ENCODE data around the gene SCN2B.
"Not testable (repeated sequence)": the region's sequence is repeated elsewhere in the genome, so short reads cannot be mapped to it uniquely, and the experiment has no call there.

SCN2B gene

DNA sequence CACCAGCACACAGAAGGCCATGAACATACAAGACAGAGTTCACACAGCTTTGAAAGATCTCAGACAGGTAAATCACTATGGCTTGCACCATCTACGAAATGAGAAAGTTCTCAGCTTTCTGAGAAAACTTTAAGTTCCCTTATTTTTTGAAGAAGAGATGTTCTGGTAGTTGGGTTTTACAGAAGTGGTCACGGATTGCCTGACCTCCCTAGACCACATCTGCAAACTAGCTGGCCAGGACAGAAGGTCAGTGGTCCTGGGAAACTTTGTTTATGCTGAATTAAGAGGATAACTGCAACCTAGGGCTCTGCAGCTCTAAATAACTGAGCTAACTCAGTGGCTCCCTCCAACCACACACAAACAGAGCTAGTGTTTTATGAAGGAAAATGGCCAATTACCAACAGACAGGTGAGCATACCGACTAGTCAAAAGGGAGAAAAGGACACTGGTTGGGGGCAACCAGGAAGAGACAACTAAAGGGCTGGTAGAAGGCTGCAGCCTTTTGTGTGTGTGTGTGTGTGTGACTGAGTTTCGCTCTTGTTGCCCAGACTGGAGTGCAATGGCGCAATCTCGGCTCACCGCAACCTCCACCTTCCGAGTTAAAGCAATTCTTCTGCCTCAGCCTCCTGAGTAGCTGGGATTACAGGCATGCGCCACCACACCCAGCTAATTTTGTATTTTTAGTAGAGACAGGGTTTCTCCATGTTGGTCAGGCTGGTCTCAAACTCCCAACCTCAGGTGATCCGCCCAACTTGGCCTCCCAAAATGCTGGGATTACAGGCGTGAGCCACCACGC, 8.5 kb upstream of the SCN2B start:
- no peak for TF ChIP-seq SUZ12 (IDR thresholded peaks at IDR 0.05; ENCODE audit: extremely low read depth, insufficient read depth, insufficient read length)
- no peak for TF ChIP-seq YY1 (IDR thresholded peaks at IDR 0.05; ENCODE audit: insufficient read depth, insufficient read length)
- TF ChIP-seq ZNF274 (IDR thresholded peaks at IDR 0.05; ENCODE audit: low read depth, low read length), result no peak
- H3K36me3 ChIP-seq (ENCODE audit: insufficient read depth, insufficient read length, low read length), result no peaks in the 10 kb centered on the region
- H3K9ac ChIP-seq (ENCODE audit: insufficient read length, low read depth), result no peak overlapping the region
- no peak for DNase-seq (ENCODE audit: low read depth, low spot score)
- no peak overlapping the region for H3K4me3 ChIP-seq (ENCODE audit: insufficient read length, low read depth)
- H3K27me3 ChIP-seq (ENCODE audit: insufficient read depth, insufficient read length), result no peaks in the 10 kb centered on the region
- H3K9me3 ChIP-seq (ENCODE audit: insufficient read depth, low read length), result no peaks in the 10 kb centered on the region
- H3K4me1 ChIP-seq (ENCODE audit: insufficient read depth, insufficient read length), result peaks cover 3% of the 10 kb centered on the region

DNA sequence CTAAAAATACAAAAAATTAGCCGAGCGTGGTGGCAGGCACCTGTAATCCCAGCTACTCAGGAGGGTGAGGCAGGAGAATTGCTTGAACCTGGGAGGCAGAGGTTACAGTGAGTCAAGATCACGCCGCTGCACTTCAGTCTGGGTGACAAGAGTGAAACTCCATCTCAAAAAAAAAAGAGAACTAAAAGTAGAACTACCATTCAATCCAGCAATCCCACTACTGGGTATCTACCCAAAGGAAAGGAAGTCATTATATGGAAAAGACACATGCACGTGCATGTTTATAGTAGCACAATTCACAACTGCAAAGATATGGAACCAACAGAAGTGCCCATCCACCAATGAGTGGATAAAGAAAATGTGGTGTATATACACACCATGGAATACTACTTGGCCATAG, 7.3 kb upstream of the SCN2B start:
- H3K9me3 ChIP-seq (ENCODE audit: insufficient read depth, low read length); H3K9ac ChIP-seq (ENCODE audit: insufficient read length, low read depth); DNase-seq (ENCODE audit: low read depth, low spot score); H3K4me3 ChIP-seq (ENCODE audit: insufficient read length, low read depth); H3K27me3 ChIP-seq (ENCODE audit: insufficient read depth, insufficient read length); H3K36me3 ChIP-seq (ENCODE audit: insufficient read depth, insufficient read length, low read length); H3K4me1 ChIP-seq (ENCODE audit: insufficient read depth, insufficient read length): not testable (repeated sequence)

DNA sequence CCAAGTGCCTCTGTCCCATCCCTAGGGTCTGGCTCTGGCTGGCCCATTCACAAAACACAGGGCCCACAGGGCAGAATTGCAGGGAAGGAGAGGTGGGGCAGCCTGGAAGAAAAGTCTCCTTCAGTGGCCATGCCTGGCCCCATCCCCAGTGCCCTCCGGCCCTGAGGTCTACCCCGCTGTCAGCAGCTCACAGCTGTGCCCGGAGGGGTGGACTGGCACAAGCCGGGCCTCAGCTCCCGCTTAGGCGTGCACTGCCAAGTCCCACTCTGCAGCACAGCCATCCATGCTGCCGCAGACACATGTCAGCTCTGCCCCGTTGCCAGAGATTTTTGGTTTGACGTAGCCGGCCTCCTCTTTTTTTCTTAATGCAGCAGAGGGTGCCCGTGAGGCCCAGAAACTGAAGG, 3.9 kb upstream of the SCN2B start:
- no peak for TF ChIP-seq SUZ12 (IDR thresholded peaks at IDR 0.05; ENCODE audit: extremely low read depth, insufficient read depth, insufficient read length)
- TF ChIP-seq YY1 (IDR thresholded peaks at IDR 0.05; ENCODE audit: insufficient read depth, insufficient read length), result no peak
- no peak for TF ChIP-seq ZNF274 (IDR thresholded peaks at IDR 0.05; ENCODE audit: low read depth, low read length)
- H3K4me1 ChIP-seq (ENCODE audit: insufficient read depth, insufficient read length), result peaks cover 7% of the 10 kb centered on the region
- H3K36me3 ChIP-seq (ENCODE audit: insufficient read depth, insufficient read length, low read length), result no peaks in the 10 kb centered on the region
- peak overlapping the region; percentile 24 for H3K4me3 ChIP-seq (ENCODE audit: insufficient read length, low read depth)
- H3K9me3 ChIP-seq (ENCODE audit: insufficient read depth, low read length), result no peaks in the 10 kb centered on the region
- H3K9ac ChIP-seq (ENCODE audit: insufficient read length, low read depth), result peak overlapping the region; percentile 16
- DNase-seq (ENCODE audit: low read depth, low spot score), result peak; percentile 58
- no peaks in the 10 kb centered on the region for H3K27me3 ChIP-seq (ENCODE audit: insufficient read depth, insufficient read length)

DNA sequence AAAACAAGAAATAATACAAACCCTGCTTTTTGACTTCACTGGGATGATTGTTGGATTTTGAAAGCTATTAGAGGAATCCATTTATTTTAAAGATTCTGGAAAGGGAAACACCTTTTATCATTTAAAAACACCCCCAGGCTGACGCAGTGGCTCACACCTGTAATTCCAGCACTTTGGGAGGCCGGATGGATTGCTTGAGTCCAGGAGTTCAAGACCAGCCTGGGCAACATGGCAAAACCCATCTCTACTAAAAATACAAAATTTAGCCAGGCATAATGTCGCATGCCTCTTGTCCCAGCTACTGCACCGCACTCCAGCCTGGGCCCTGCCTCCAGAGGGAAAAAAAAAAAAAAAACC, 317 bp upstream of the SCN2B start:
- H3K27me3 ChIP-seq (ENCODE audit: insufficient read depth, insufficient read length), result peaks cover 10% of the 10 kb centered on the region
- no peak overlapping the region for H3K4me3 ChIP-seq (ENCODE audit: insufficient read length, low read depth)
- DNase-seq (ENCODE audit: low read depth, low spot score), result no peak
- H3K4me1 ChIP-seq (ENCODE audit: insufficient read depth, insufficient read length), result peaks cover 9% of the 10 kb centered on the region
- TF ChIP-seq YY1 (IDR thresholded peaks at IDR 0.05; ENCODE audit: insufficient read depth, insufficient read length) (no peak), ZNF274 (IDR thresholded peaks at IDR 0.05; ENCODE audit: low read depth, low read length) (no peak), SUZ12 (IDR thresholded peaks at IDR 0.05; ENCODE audit: extremely low read depth, insufficient read depth, insufficient read length) (no peak)
- no peaks in the 10 kb centered on the region for H3K36me3 ChIP-seq (ENCODE audit: insufficient read depth, insufficient read length, low read length)
- no peak overlapping the region for H3K9ac ChIP-seq (ENCODE audit: insufficient read length, low read depth)
- no peaks in the 10 kb centered on the region for H3K9me3 ChIP-seq (ENCODE audit: insufficient read depth, low read length)

DNA sequence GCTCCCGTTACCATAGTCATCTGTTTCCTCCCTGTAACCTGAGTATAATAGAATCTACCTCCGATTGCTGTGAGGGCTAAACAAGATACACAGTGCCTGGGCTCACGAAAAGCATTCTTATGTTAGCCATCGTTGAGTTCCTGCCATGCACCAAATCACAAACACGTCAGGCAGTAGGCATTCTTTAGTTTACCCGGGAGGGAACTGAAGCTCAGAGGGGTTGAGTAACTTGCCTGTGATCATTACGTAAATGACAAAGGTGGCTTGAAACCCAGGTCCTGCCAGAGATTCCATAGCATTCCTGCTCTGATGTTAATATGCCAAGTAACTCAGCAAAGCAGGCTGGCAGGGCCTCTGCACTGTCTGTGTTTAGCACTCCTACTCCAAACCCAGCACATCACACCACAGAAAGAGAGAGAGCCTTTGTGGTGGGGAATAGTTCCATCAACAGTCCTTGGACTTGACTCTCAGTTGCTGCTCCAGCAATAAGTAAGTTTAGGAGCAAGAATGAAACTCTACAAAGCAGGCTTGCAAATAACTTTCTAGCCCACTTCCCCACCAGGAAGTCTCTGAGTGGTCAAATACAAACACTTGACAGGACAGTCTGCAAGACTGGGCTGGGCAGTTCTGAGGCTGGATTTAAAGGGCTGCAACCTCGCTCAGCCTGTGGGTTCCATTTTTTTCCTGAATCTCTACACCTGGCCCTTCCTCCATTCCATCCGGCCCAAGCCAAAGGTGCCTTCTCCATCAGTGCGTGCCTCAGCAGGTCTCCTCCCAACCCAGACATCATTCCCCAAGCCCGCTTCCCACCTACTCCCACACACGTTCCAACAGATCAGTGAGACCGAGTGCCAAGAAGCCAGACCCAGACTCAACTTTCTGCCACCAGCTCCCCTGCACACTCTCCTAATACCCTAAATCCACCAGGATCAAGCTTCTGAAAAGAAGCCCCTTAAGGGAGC, 1.1 kb downstream of the SCN2B start:
- H3K4me1 ChIP-seq (ENCODE audit: insufficient read depth, insufficient read length), result peaks cover 10% of the 10 kb centered on the region
- DNase-seq (ENCODE audit: low read depth, low spot score), result no peak
- peak overlapping the region; percentile 65 for H3K9ac ChIP-seq (ENCODE audit: insufficient read length, low read depth)
- TF ChIP-seq ZNF274 (IDR thresholded peaks at IDR 0.05; ENCODE audit: low read depth, low read length) (no peak), YY1 (IDR thresholded peaks at IDR 0.05; ENCODE audit: insufficient read depth, insufficient read length) (no peak), SUZ12 (IDR thresholded peaks at IDR 0.05; ENCODE audit: extremely low read depth, insufficient read depth, insufficient read length) (no peak)
- H3K9me3 ChIP-seq (ENCODE audit: insufficient read depth, low read length), result no peaks in the 10 kb centered on the region
- peak overlapping the region; percentile 43 for H3K4me3 ChIP-seq (ENCODE audit: insufficient read length, low read depth)
- H3K36me3 ChIP-seq (ENCODE audit: insufficient read depth, insufficient read length, low read length), result no peaks in the 10 kb centered on the region
- peaks cover 24% of the 10 kb centered on the region for H3K27me3 ChIP-seq (ENCODE audit: insufficient read depth, insufficient read length)

DNA sequence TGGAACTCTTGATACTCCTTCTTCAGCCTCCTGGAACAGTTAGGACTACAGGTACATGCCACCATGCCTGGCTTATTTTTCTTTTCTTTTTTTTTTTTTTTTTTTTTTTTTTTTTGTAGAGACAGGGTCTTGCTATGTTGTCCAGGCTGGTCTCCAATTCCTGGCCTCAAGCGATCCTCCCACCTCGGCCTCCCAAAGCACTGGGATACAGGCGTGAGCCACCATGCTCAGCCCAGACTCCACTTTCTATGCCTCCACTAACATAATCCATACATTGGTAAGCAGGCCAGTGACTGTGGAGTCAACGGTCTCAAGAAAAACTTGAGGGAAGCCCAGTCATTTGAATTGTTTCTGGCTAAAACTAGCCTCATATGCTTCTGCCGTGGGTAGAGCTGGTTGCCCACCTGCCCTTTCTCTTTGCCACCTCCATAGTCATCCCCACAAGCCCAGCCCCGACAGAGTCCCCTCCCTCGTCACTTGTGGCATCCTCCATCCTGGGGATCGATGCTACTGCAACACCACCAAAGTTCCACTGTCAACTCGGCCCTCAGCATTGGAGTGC, 2.4 kb downstream of the SCN2B start:
- Histone ChIP-seq H3K9ac (ENCODE audit: insufficient read length, low read depth) (no peak overlapping the region), H3K27me3 (ENCODE audit: insufficient read depth, insufficient read length) (peaks cover 30% of the 10 kb centered on the region), H3K4me1 (ENCODE audit: insufficient read depth, insufficient read length) (peaks cover 14% of the 10 kb centered on the region), H3K36me3 (ENCODE audit: insufficient read depth, insufficient read length, low read length) (no peaks in the 10 kb centered on the region), H3K9me3 (ENCODE audit: insufficient read depth, low read length) (no peaks in the 10 kb centered on the region), H3K4me3 (ENCODE audit: insufficient read length, low read depth) (no peak overlapping the region)
- no peak for TF ChIP-seq SUZ12 (IDR thresholded peaks at IDR 0.05; ENCODE audit: extremely low read depth, insufficient read depth, insufficient read length)
- TF ChIP-seq ZNF274 (IDR thresholded peaks at IDR 0.05; ENCODE audit: low read depth, low read length), result no peak
- no peak for DNase-seq (ENCODE audit: low read depth, low spot score)

DNA sequence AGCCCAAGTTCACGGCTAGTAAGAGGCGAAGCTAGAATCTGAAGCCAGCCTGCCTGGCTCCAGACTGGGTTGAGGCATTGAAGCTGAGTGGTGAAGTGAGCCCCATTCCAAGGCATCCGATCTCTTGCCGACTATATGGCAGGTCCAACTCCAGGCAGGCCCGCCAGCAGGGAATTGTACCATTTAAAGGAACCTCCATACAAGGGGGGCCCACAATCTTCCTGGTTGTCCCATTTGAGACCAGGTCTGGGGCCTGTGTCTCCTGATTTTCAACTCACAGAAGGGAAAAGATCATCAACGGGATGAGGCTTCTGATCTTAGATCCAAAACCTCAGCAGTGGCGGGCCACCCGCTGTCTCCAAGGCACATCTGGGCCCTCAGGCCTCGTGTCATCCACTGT, 4.1 kb downstream of the SCN2B start:
- Histone ChIP-seq H3K27me3 (ENCODE audit: insufficient read depth, insufficient read length) (peaks cover 30% of the 10 kb centered on the region), H3K4me1 (ENCODE audit: insufficient read depth, insufficient read length) (peaks cover 16% of the 10 kb centered on the region), H3K36me3 (ENCODE audit: insufficient read depth, insufficient read length, low read length) (no peaks in the 10 kb centered on the region), H3K9me3 (ENCODE audit: insufficient read depth, low read length) (no peaks in the 10 kb centered on the region), H3K4me3 (ENCODE audit: insufficient read length, low read depth) (no peak overlapping the region), H3K9ac (ENCODE audit: insufficient read length, low read depth) (no peak overlapping the region)
- TF ChIP-seq YY1 (IDR thresholded peaks at IDR 0.05; ENCODE audit: insufficient read depth, insufficient read length), result no peak
- no peak for TF ChIP-seq SUZ12 (IDR thresholded peaks at IDR 0.05; ENCODE audit: extremely low read depth, insufficient read depth, insufficient read length)
- TF ChIP-seq ZNF274 (IDR thresholded peaks at IDR 0.05; ENCODE audit: low read depth, low read length), result no peak
- no peak for DNase-seq (ENCODE audit: low read depth, low spot score)
